ENCODE data around the gene UBAP2L.
A peak's percentile ranks its signal among the peaks of the same experiment; 100 is the strongest.
"Not testable (repeated sequence)": the region's sequence is repeated elsewhere in the genome, so short reads cannot be mapped to it uniquely, and the experiment has no call there.

The UBAP2L gene

GRCh38 chr1:154220071-154220969 lies at the start of gene UBAP2L:
Gene UBAP2L, plus strand, starts transcription at chr1:154220955. Its CDS starts 4,169 bp downstream, at chr1:154225124.
- DNase-seq = peak; percentile 99

DNA sequence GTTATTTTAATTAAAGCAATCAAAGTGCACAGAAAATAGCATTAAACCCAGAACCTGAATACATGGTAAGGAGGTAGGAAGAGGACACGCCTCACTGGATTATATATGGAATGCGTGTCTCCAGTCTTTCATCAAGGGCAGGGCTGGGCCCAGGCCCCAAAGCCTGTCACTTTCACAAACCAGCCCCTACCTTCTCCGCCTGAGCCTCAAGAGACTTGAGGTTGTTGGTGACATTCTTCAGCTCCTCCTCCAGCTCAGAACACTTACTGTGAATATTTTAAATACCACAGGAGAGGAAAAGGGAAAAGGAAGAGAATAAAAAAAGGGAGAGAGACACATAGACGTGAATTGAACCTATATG lies 49.6 kb upstream of the UBAP2L start:
- DNase-seq = no peak

DNA sequence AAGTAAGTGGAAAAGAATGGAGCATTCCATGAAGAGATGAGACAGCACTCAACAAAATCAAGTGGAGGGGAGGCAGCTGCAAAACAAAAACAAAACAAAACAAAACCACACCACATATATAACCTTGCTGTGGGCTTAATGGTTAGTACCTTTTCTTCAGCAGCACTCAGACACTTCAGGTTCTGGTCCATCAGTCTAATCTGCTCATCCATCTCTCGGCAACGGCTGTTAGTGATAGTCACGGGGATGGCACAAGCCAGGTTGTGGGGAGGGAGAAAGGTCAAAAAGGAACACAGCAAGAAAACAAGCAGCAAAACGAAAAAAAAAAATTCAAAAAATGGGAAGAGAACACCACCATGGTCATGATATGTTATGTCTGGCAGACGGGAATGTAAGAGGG lies 48.9 kb upstream of the UBAP2L start:
- no peak for DNase-seq

DNA sequence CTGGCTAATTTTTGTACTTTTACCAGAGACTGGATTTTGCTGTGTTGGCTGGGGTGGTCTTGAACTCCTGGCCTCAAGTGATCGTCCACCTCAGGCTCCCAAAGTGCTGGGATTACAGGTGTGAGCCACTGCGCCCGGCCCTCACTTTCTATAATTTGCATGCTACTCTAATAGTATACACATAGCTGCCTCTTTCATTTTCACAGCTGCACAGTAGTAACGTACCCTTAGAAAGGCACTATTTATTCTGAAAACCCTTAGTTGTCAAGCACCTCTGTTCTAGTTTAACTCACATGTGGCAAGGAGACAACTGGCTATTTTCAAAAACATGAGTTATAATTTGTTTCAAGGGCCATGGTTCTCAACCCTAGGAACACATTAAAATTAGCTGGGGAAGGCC lies 46.1 kb upstream of the UBAP2L start:
- DNase-seq = no peak

DNA sequence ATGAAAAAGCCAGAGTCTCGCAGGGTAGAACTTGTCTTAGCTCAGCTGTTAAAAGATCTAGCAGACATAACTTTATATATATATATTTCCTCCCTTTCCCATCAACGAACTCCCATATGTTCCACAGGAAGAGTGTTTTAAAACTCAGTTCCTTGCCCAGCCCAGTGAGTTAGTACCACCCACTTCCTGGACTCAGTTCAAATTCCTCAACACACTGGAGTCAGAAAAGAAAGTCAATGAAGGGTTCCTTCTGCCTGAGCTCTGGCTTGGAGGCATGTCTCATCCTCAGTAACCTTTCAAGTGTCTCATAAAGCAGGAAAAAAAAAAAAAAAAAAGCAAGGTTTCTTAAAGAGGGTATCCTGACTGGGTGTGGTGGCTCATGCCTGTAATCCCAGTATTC lies 44.4 kb upstream of the UBAP2L start:
- no peak for DNase-seq

- DNase-seq = no peak
Measured at GRCh38 chr1:154178013-154178412, 42.7 kb upstream of the UBAP2L start.

DNA sequence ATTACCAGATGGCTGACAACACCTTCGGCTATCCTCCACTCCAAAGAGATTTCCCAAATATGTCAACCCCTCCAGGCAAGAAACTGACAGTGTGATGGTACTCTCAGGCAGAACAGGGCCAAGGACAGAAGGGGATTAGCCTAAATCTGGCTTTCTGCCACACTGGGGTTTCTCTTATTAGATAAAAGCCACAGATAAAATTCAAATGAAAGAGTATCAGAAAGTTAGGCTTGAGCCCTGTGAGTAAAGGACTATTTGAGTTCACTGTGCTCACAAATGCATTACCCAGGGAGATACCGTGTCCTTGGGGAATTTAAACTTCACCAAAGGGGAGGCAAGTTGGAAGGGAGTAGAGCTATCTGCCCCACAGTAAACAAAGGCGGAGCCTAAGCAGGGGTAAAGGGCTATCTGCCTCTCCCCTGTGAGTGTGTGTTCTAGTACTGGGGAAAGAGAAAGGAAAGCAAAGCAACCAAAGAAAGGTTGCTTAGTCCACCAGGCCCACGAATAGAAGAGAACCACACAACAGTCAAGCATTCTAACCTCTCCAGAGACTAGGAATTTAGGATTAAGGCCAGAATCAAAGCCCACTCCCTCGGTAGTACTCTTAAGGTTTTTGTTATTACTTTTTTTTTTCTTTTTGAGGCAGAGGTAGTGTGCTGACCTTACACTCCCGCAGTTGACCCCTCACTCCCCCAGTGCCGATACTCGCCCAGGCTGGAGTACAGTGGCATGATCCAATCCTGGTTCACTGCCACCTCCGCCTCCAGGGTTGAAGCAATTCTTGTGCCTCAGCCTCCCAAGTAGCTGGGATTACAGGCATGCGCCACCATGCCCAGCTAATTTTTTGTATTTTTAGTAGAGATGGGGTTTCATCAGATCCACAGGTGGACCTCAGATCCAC lies 41.6 kb upstream of the UBAP2L start:
- DNase-seq = no peak

- no peak for DNase-seq
Measured at GRCh38 chr1:154179946-154180687, 40.6 kb upstream of the UBAP2L start.

GRCh38 chr1:154181944-154182343 lies 38.8 kb upstream of the UBAP2L start:
- no peak for DNase-seq

DNA sequence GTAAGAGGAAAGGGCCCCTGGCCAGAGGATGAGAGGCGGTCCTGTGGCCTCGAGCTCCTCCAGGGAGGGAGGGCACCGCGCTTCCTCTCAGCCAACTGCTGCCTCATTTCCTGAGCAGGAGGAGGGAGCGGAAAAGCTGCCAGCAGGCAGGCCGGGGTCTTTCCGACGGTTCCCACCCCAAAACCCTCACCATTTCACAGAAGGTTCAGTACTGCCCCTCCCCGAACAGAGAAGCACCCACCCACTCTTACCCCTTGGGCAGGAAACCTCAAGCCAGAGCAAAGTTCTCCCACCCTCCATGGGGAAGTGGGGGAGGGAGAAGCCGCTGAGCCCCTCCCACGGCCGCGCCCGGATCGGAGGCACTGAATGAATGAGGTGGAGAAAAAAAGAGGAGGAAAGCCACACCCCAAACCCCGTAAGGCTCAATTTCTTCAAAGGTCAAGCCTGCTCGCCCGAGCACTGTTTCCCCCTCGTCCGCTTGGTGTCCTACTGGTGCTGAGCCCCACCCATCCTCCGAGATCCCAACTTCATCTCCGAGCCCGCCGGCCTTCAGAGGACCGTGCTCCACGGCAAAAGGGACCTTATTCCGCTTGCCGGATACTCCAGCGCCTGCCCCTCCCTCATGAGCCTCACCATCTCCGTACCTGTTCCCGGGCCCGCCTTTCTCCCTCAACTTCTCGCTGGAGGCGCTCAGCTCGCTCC lies 38.3 kb upstream of the UBAP2L start:
- DNase-seq = no peak

GRCh38 chr1:154183046-154183915 lies 37.5 kb upstream of the UBAP2L start:
- DNase-seq = peak; percentile 99

DNA sequence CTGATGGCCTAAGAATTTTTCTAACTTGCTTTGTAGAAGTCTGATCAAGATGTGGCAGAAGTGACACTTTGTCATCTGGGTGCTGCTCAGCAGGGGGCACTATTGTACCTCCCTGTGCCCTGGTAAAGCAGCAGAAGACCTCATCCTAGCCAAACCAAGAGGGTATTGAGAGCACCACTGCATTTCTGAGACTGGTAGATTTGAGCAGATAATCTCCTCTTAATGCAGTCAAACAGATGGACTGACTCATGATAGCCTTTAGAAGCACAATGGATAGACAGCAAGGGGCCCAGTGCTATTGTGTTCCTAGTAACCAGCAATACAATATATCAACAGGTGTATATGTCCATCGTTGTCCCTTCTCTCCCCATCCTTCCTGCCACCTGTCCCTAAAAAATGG lies 34.6 kb upstream of the UBAP2L start:
- DNase-seq = peak; percentile 48

GRCh38 chr1:154186852-154187501 lies 33.8 kb upstream of the UBAP2L start:
- no peak for DNase-seq

DNA sequence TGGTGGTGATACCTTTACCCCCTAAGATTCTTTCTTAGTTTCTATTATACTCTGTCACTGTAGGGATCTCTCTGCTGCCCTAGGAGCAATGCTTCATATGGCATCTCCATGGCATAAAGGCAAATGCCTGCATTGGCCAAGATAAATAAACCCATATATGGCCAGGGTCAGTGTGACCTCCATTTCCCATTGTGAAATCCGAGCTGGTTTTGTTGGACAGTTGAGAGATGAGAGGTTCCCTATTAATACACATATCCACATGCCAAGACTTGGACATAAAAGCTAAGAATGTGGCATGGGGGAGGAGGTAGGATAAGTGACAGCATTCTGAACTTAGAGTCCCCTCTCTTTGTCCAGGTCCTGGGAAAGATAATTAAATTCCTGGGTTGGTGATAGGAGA lies 30.2 kb upstream of the UBAP2L start:
- DNase-seq = no peak

DNA sequence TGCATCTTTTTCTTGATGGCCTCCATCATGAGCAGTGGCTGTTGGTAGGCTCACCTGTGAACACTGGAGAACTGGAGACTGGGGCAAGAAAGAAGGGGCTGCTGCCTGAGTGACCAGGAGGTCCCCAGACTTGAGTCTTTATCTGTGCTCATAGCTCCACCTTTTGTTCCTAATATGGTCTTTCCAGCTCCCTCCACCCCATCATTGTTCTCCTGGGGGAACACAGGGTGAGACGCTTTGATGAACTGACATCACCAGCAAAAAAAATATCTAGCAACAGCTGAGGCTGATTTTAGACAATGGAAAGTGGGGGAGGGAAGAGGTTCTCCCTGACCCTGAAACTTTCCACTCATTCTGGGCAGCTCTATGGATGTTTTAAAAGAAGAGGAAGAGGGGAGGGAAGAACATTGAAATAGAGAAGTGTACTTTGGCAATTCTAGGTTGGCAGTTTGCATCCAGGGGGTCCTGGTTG lies 28.7 kb upstream of the UBAP2L start, which contains the start of gene TPM3:
TPM3 (minus strand) TSS at position 111 of the 472 bp plus-strand sequence; CDS start at position 29, 82 bp downstream.
- no peak for DNase-seq

GRCh38 chr1:154192476-154192875 lies 28.3 kb upstream of the UBAP2L start:
- DNase-seq = no peak

- peak; percentile 18 for DNase-seq
Measured at GRCh38 chr1:154193821-154194220, 26.9 kb upstream of the UBAP2L start.

DNA sequence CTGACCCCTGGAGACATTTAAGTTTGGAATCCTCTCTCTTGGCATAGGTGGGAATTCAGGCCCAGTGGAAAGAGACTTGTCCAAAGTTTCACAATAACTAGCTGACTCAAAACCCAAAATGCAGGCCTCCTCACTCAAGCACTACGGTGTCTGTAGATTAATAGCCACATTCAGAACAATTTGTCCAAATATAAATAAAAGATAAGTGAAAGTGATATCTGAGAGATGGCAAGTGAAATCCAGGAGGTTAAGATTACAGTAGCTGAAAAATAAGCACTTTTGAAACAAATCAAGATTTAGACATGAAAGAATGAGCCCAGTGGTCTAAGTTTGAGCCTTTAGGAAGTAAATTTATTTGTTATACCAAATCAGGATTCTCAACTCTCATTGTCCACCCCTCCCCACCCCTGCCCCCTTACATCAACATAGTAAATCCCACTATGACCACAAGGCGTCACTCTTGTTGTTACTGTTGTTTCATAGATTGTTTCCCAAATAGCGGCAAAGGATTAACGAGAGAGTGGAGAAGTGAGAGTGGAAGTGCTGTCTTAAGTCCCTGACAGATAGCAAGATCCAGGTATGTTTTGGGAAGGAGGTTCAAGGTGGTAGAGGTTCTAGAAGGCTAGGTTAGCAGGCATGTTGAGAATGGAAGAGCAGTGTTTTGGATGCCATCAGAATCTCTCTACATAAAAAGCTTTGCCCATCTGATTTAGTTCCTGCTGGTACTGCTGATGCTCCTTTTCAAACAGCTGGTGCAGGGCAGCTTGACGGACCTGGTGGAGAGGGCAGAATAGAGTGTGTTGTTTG lies 21.8 kb upstream of the UBAP2L start:
- peak; percentile 30 for DNase-seq

- no peak for DNase-seq
Measured at GRCh38 chr1:154199563-154199879, 21.2 kb upstream of the UBAP2L start.

GRCh38 chr1:154205778-154206177 lies 15.0 kb upstream of the UBAP2L start:
- not testable (repeated sequence) for DNase-seq
